Stimulated activated CD8-positive, alpha-beta memory T cell treated with anti-CD3 and anti-CD28 coated beads, Interleukin-7, amount 100 ng/mL, for 4 hours (primary cell): ENCODE results near the gene TTLL9.

Experiments used
- DNase-seq, 2 donors: peaks; one replicate each; pipeline ENCODE4 v3.0.0-alpha.2; 2020; ENCODE audit warnings: low read depth in 2 of 2

The TTLL9 gene

DNA sequence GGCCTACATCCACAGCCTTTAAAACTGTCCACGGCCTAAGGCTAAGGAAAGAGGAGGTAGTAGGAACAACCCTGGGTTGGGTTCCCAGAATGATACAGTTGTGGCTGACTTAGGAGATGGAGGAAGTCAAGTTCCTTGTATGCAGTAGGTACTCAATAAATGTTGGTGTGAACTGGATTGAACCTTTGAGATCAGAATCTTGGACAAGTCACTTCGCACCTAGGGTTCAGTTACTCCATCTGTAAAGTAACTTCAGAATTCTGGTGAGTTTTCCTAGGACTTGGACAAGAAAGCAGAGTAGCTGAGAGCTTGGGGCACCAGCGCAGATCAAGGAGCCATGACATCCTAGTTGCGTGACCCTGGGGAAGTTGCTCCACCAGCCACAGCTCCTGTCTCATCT is 106.6 kb downstream of the TTLL9 start:
- no peak for DNase-seq

DNA sequence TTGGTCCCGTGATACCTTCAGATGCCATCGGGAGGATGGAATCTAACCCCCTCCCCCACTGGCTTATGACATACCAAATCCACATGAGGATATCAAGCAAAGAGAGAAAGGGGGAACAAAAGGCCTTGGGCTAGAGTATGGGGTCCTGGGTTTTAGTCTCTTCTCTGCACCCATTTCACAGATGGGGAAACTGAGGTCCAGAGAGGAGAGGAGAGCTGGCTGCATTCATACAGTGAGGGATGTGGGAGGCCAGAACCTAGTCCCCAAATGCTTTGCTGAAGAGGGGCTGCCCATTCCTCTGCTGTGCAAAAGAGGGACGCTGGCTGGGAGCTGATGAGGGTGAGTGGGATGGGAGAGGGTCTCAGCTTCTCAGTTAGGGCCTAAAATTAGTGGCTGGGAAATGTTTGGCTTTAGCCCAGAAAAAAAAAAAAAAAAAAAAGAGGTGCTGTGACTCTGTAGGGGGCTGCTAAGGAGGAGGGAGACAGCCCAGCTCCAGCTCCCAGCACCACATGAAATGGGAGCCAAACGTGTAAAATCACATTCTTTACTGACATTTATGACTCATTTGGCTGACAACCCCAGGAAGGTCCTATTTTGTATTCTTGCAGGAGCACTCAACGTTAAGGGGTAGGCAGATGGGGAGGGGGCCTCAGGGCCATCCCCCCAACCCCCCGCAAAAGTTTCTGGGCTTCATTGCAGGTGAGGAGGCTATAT is 109.4 kb downstream of the TTLL9 start:
- no peak for DNase-seq

DNA sequence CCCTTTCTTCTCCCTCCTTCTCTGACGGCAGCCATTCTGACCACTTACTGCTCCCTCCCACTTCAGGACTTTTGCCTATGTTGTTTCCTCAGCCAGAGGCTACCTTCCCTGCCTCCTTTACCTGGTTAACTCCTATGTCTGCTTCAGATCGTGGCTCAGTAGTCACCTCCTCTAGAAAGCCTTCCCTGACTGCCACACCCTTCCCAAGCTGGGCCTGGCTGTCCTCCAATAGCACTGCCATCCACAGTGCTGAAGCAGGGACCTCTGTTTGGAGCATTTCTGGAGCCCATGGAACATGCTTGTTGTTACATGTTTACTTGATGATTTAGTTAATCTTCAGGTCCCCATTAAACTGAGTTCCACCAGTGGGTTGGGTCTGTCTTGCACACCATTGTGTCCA is 111.3 kb downstream of the TTLL9 start:
- no peak for DNase-seq

DNA sequence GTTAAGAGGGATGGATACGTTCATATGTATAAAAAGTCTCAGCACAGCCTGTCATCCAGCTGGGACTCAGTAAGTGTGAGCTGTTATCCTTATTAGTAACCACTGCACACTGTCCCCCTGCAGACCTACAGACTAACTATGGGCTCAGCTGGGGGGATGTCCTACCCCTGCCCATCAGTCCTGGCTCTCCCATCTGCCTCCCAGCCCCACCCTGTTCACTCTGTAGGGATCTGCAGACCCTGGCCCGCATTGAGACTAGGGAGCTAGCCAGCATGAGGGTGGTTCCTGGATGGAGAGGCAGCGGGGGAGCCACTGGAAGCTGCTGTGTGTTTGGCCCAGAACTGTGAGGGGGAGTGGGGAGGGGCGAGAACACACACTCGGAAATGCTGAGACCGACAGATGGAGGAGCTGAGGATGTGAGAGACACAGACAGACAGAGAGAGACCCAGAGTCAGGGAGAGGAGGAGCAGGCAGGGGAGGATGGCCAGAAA is 114.6 kb downstream of the TTLL9 start:
- DNase-seq: no peak

DNA sequence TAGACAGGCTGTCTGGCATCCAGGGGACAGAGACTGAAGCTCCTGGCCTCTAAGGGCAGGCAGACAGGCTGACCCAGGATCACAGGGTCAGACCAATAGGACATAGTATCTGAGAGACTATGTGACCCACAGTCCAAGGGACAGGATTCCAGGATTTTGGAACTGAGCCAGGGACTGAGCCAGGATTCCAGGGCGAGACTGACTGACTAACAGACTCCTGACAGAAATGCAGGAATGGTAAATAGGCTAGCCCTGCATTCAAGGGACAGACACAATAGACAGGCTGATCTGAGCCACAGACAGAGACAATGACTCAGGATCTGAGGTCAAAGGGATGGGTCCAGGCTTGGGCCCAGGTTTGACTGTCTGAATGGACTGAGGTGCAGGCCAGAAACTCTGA is 117.3 kb downstream of the TTLL9 start:
- no peak for DNase-seq

DNA sequence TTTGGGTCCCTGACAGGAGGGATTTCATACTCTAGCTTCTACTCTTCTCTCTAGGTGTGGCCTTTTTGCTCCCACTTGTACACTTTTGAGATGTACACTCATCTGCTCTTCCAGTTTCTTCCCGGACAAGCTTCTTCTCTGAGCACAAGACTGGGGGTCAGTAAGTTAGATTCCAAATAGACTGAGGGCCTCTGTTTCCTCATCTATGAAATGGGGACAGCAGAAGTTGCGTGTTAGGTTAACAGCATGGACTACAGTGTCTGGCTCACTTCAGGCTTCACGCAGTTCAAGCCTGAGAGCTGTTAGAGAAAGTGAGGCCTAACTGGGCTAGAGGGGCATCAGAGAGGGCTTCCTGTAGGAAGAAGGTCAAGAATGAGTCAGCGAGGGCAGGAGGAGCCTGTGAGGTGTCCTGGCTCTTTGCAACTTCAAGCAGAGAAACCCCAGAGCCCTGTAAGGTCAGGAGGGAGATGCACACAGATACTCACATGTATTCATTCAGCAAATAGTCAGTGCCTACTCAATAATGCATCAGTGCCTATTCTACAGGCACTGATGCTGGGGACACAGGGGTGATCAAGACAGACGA is 118.1 kb downstream of the TTLL9 start:
- no peak for DNase-seq

DNA sequence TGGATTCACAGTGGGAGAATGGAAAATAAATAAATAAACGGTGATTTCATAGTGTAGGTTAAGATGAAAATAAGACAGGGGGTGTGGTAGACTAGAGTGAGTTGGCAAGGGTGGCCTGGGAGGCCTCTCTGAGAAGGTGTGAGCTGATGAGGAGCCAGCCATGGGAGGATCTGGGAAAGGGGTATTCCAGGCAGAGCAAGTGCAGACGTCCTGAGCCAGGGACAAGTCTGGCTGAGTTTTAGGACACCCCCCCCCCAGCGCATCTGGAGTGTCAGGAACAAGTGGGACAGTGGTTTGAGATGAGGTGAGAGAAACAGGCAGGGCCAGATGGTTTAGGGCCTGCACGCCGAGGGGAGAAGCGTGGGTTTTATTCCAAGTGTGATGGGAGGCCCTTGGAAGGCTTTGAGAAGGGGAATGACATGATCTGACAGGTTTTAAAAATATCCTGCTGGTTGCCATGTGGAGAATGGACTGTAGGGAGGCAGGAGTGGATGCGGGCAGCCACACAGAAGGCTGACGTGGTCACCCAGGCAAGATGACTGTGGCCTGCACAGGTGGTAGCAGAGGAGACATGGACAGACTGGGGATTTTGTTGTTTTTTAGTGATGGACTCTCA is 118.7 kb downstream of the TTLL9 start:
- DNase-seq: no peak

DNA sequence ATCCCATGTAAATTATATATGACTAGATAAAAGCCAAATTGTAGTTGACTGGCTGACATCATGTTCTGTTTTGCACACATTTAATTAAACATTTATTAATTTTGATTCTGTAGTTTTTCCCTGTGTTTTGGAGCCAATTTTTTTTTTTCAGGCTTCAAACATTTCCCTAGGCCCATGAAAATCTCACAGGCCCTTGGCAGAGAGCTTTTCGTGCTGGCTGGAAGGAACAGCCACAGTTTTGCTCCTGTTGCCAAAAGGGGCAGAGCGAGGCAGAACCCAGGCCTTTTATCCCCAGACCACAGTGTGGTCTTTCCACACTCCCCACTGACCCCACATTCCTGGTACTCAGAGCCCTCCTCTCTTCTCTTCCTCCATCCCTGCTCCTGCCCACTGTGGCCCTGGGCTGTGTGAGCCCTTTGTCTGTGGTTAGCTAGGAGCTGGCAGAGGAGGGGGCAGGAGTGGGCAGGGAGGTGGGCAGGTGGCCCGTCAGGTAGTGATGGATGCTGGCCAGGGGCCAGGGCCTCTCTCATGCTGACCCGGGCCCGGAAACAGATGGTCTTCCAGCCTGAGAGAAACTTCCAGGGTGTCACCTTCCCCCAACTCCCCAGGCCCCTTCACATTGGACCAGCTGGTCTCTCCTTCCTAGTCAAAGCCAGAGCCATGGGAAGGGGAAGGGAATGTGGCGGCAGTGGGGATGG is 120.4 kb downstream of the TTLL9 start:
- no peak for DNase-seq

DNA sequence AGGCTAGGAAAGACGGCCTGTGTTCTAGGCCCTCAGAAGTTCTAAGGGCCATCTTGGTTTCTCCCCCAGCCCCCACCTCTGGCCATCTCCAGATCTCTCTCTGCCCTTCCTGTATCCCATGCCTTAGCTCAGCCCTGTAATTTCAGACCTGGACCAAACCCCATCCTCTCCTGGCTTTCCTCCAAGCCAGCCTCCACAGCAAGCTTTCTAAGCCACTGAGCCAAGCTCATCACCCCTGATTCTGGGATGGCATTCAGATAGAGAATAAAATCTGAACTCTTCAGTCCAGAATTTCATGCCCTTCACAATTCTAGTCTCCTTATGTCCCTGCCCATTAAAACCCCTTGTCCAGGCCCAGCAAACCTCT is 120.9 kb downstream of the TTLL9 start:
- no peak for DNase-seq

DNA sequence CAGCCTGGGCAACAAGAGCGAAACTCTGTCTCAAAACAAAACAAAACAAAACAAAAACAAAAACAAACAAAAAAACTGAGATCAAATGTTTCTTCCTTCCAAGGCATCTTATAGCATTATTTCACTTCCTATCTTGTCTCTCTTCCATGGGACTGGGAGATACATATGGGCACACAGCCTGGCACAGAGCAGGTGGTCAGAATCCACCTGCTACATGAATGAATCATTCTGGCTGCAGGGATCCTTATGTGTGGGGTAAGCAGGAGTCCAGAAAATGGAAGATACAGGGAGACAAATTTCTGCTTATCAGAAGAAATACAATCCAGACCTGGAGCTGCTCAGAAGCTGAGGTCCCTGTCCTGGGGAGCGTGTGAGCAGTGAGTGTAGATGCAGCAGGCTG is 121.7 kb downstream of the TTLL9 start:
- no peak for DNase-seq
